Measurements from ENCODE around the gene KERA. TPM values are rescaled to one million over a fixed set of nuclear protein-coding genes. Genes with fewer than 3 reads are reported as not detected.

The KERA gene
- total RNA-seq, 1 experiment from 2014 or later: not detected

GRCh38 chr12:91065396-91065795, 7.6 kb upstream of the KERA start:
- Mint-ChIP-seq H3K36me3 (ENCODE audit: insufficient read depth in 1 of 3, low read depth in 3 of 3) (no peaks in the 10 kb centered on the region), H3K9me3 (no peaks in the 10 kb centered on the region), H3K4me1 (no peaks in the 10 kb centered on the region), H3K4me3 (no peak overlapping the region), H3K27me3 (ENCODE audit: low read depth) (no peaks in the 10 kb centered on the region), H3K27ac (no peak overlapping the region)
- Histone ChIP-seq H2BK15ac (ENCODE audit: low read depth, low read length) (no peak overlapping the region), H2BK120ac (ENCODE audit: low read depth, low read length, poor library complexity, severe bottlenecking) (no peak overlapping the region), H3K27ac (ENCODE audit: insufficient read length, low read depth, low read length) (no peak overlapping the region), H3K27me3 (ENCODE audit: insufficient read depth, low read length) (no peaks in the 10 kb centered on the region), H3K4me2 (ENCODE audit: insufficient read depth, insufficient read length, low read length) (no peak overlapping the region), H3K56ac (ENCODE audit: insufficient read length, low read depth, low read length) (no peak overlapping the region), H4K91ac (ENCODE audit: insufficient read length, low read depth, low read length) (no peak overlapping the region), H2BK20ac (ENCODE audit: low read depth, low read length, poor library complexity, severe bottlenecking) (no peak overlapping the region), H2BK12ac (ENCODE audit: insufficient read length, low read depth, low read length) (no peak overlapping the region), H3K79me1 (ENCODE audit: insufficient read depth, low read depth, low read length, poor library complexity, severe bottlenecking) (no peaks in the 10 kb centered on the region), H3K9me3 (ENCODE audit: control insufficient read depth, low read depth, low read length) (no peaks in the 10 kb centered on the region), H4K5ac (ENCODE audit: insufficient read length, low read depth, low read length) (no peak overlapping the region), H2AFZ (ENCODE audit: low read length) (no peak overlapping the region), H2AK5ac (ENCODE audit: insufficient read length, low read length) (no peak overlapping the region), H3K4ac (ENCODE audit: low read depth, low read length) (no peak overlapping the region), H3K4me1 (ENCODE audit: insufficient read depth, low read length) (no peaks in the 10 kb centered on the region), H3K14ac (ENCODE audit: insufficient read depth, low read length) (no peak overlapping the region), H3K79me2 (ENCODE audit: insufficient read depth, low read length) (no peaks in the 10 kb centered on the region), H3K18ac (ENCODE audit: insufficient read length, low read depth, low read length) (no peak overlapping the region), H3K9ac (ENCODE audit: extremely low read depth, insufficient read length, low read length) (no peak overlapping the region), H3K23me2 (ENCODE audit: insufficient read length, low read depth, low read length, poor library complexity, severe bottlenecking) (no peaks in the 10 kb centered on the region), H3T11ph (ENCODE audit: low read length) (no peak overlapping the region), H3K23ac (ENCODE audit: insufficient read length, low read depth, low read length) (no peak overlapping the region), H2BK5ac (ENCODE audit: insufficient read length, low read length) (no peak overlapping the region), H4K20me1 (ENCODE audit: control insufficient read depth, insufficient read depth, insufficient read length) (no peaks in the 10 kb centered on the region), H4K8ac (replicated peaks; ENCODE audit: insufficient read length, low read depth, low read length) (no peak overlapping the region)
- TF ChIP-seq CTCF (conservative IDR thresholded peaks at IDR 0.05): no peak
- WGBS (ENCODE audit: extremely low coverage, insufficient read length, low lambda C conversion rate): no CpG with 5 or more reads among the region's 3 CpGs
- DNase-seq: no peak

Data from H9 (cell line).